H9 (cell line): Measurements from ENCODE around the gene IFNL3. TPM values are rescaled to one million over a fixed set of nuclear protein-coding genes. Genes with fewer than 3 reads are reported as not detected.

Experiments
- DNase-seq: peaks from one replicate; pipeline ENCODE4 v3.0.0-alpha.2; 2017
- H2AFZ ChIP-seq: one replicate; pipeline ENCODE4 v1.6.1; 2013; ENCODE audit warnings: mild to moderate bottlenecking, low read length, control low read depth, moderate library complexity
- H2AK5ac ChIP-seq: 2 replicates; pipeline ENCODE4 v1.6.1; 2013; ENCODE audit warnings: low read length, control low read depth, mixed read lengths; ENCODE audit not compliant: insufficient read length
- H2BK120ac ChIP-seq: one replicate; pipeline ENCODE4 v1.6.1; 2013; ENCODE audit warnings: low read depth, mild to moderate bottlenecking, low read length, control low read depth, inconsistent platforms; ENCODE audit not compliant: poor library complexity, severe bottlenecking
- H2BK12ac ChIP-seq: 2 replicates; pipeline ENCODE4 v1.6.1; 2013; ENCODE audit warnings: low read length, control low read depth, mixed read lengths, low read depth; ENCODE audit not compliant: insufficient read length
- H2BK15ac ChIP-seq: 2 replicates; pipeline ENCODE4 v1.6.1; 2013; ENCODE audit warnings: low read depth, low read length, control low read depth
- H2BK20ac ChIP-seq: one replicate; pipeline ENCODE4 v1.6.1; 2013; ENCODE audit warnings: low read depth, mild to moderate bottlenecking, low read length, control low read depth, inconsistent platforms; ENCODE audit not compliant: poor library complexity, severe bottlenecking
- H2BK5ac ChIP-seq: 2 replicates; pipeline ENCODE4 v1.6.1; 2013; ENCODE audit warnings: low read length, control low read depth, mixed read lengths; ENCODE audit not compliant: insufficient read length
- H3K14ac ChIP-seq: 2 replicates; pipeline ENCODE4 v1.6.1; 2013; ENCODE audit warnings: low read length, control low read depth; ENCODE audit not compliant: insufficient read depth
- H3K18ac ChIP-seq: 2 replicates; pipeline ENCODE4 v1.6.1; 2013; ENCODE audit warnings: low read depth, mild to moderate bottlenecking, mixed read lengths, low read length, control low read depth; ENCODE audit not compliant: insufficient read length
- H3K23ac ChIP-seq: 2 replicates; pipeline ENCODE4 v1.6.1; 2013; ENCODE audit warnings: low read length, control low read depth, mixed read lengths, low read depth; ENCODE audit not compliant: insufficient read length
- H3K23me2 ChIP-seq: 2 replicates; pipeline ENCODE4 v1.6.1; 2013; ENCODE audit warnings: low read depth, mild to moderate bottlenecking, mixed read lengths, low read length, control low read depth; ENCODE audit not compliant: insufficient read length, poor library complexity, severe bottlenecking
- H3K27ac ChIP-seq: 2 replicates; pipeline ENCODE4 v1.5.1; 2013; ENCODE audit warnings: low read length, control low read depth, mixed read lengths, low read depth; ENCODE audit not compliant: insufficient read length
- H3K27me3 ChIP-seq: 2 replicates; pipeline ENCODE4 v1.6.1; 2013; ENCODE audit warnings: low read length, control low read depth, inconsistent platforms; ENCODE audit not compliant: insufficient read depth
- H3K4ac ChIP-seq: 2 replicates; pipeline ENCODE4 v1.6.1; 2013; ENCODE audit warnings: low read depth, mild to moderate bottlenecking, control low read depth, inconsistent platforms, low read length, moderate library complexity
- H3K4me1 ChIP-seq: 2 replicates; pipeline ENCODE4 v1.6.1; 2013; ENCODE audit warnings: low read length, control low read depth, inconsistent platforms; ENCODE audit not compliant: insufficient read depth
- H3K4me2 ChIP-seq: 2 replicates; pipeline ENCODE4 v1.6.1; 2013; ENCODE audit warnings: low read length, control low read depth, mixed read lengths; ENCODE audit not compliant: insufficient read length, insufficient read depth
- H3K56ac ChIP-seq: 2 replicates; pipeline ENCODE4 v1.6.1; 2013; ENCODE audit warnings: low read depth, mild to moderate bottlenecking, mixed read lengths, low read length, control low read depth; ENCODE audit not compliant: insufficient read length
- H3K79me1 ChIP-seq: 2 replicates; pipeline ENCODE4 v1.6.1; 2013; ENCODE audit warnings: low read depth, mild to moderate bottlenecking, moderate library complexity, low read length, control low read depth, inconsistent platforms; ENCODE audit not compliant: insufficient read depth, poor library complexity, severe bottlenecking
- H3K79me2 ChIP-seq: 2 replicates; pipeline ENCODE4 v1.6.1; 2013; ENCODE audit warnings: low read length, control low read depth, inconsistent platforms; ENCODE audit not compliant: insufficient read depth
- H3K9ac ChIP-seq: 2 replicates; pipeline ENCODE4 v1.6.1; 2013; ENCODE audit warnings: low read length, control low read depth, mixed read lengths; ENCODE audit not compliant: insufficient read length; ENCODE audit errors: extremely low read depth
- H3K9me3 ChIP-seq: one replicate; pipeline ENCODE4 v1.6.1; 2013; ENCODE audit warnings: low read depth, low read length, inconsistent platforms; ENCODE audit not compliant: control insufficient read depth
- H3T11ph ChIP-seq: one replicate; pipeline ENCODE4 v1.6.1; 2013; ENCODE audit warnings: mild to moderate bottlenecking, low read length, control low read depth, inconsistent platforms
- H4K20me1 ChIP-seq: one replicate; pipeline ENCODE4 v1.6.1; 2013; ENCODE audit not compliant: control insufficient read depth, insufficient read length, insufficient read depth
- H4K5ac ChIP-seq: 2 replicates; pipeline ENCODE4 v1.6.1; 2013; ENCODE audit warnings: low read depth, mild to moderate bottlenecking, mixed read lengths, low read length, control low read depth; ENCODE audit not compliant: insufficient read length
- H4K8ac ChIP-seq: replicated peaks from 2 replicates; pipeline ENCODE4 v1.6.1; 2013; ENCODE audit warnings: low read length, control low read depth, mixed read lengths, low read depth; ENCODE audit not compliant: insufficient read length
- H4K91ac ChIP-seq: 2 replicates; pipeline ENCODE4 v1.6.1; 2013; ENCODE audit warnings: low read depth, mild to moderate bottlenecking, moderate library complexity, mixed read lengths, low read length, control low read depth; ENCODE audit not compliant: insufficient read length
- H3K27ac Mint-ChIP-seq, 3 experiments: 2 replicates in 2 of 3; 3 replicates in 1 of 3; pipeline ENCODE4 v1.8.0; 2020 to 2021; ENCODE audit warnings: mixed read lengths in 3 of 3, mild to moderate bottlenecking in 1 of 3, moderate library complexity in 1 of 3
- H3K27me3 Mint-ChIP-seq: 2 replicates; pipeline ENCODE4 v1.8.0; 2021; ENCODE audit warnings: low read depth, mild to moderate bottlenecking, moderate library complexity, mixed read lengths
- H3K36me3 Mint-ChIP-seq, 3 experiments: 2 replicates in 2 of 3; 3 replicates in 1 of 3; pipeline ENCODE4 v1.8.0; 2020 to 2021; ENCODE audit warnings: low read depth in 3 of 3, mixed read lengths in 3 of 3; ENCODE audit not compliant: insufficient read depth in 1 of 3
- H3K4me1 Mint-ChIP-seq, 2 experiments: 2 replicates each; pipeline ENCODE4 v1.8.0; 2020; ENCODE audit warnings: mixed read lengths in 2 of 2
- H3K4me3 Mint-ChIP-seq, 2 experiments: 2 replicates in 1 of 2; 3 replicates in 1 of 2; pipeline ENCODE4 v1.8.0; 2020 to 2021; ENCODE audit warnings: mild to moderate bottlenecking in 2 of 2, mixed read lengths in 2 of 2, moderate library complexity in 1 of 2
- H3K9me3 Mint-ChIP-seq, 2 experiments: 2 replicates in 1 of 2; 3 replicates in 1 of 2; pipeline ENCODE4 v1.8.0; 2020; ENCODE audit warnings: mild to moderate bottlenecking in 2 of 2, mixed read lengths in 2 of 2, moderate library complexity in 1 of 2
- CTCF ChIP-seq: fragments of 200-600 bp; sonication (generic); conservative IDR thresholded peaks from 3 replicates; pipeline ENCODE4 v1.8.0; 2021; ENCODE audit warnings: antibody characterized with exemption, mild to moderate bottlenecking
- WGBS: extraction: QIAGEN DNeasy Blood & Tissue Kit; methylation state at CpG from one replicate; pipeline ENCODE4 v1.1.7; 2013; ENCODE audit warnings: missing lambda C conversion rate, low lambda C conversion rate, mixed read lengths; ENCODE audit not compliant: insufficient read length; ENCODE audit errors: extremely low coverage; 5-methylcytosine and 5-hydroxymethylcytosine counted together
- total RNA-seq: library from RNA; stranded (reverse); gene quantifications from 2 replicates; pipeline ENCODE4 v1.2.1, GENCODE V29; 2021

IFNL3 gene
- total RNA-seq, 1 experiment from 2014 or later: not detected

- Histone ChIP-seq H3K9me3 (no peaks in the 10 kb centered on the region), H3K9ac (no peak overlapping the region), H2AFZ (no peak overlapping the region), H3K4ac (no peak overlapping the region), H4K20me1 (no peaks in the 10 kb centered on the region), H3K56ac (no peak overlapping the region), H2AK5ac (no peak overlapping the region), H3K14ac (no peak overlapping the region), H3T11ph (no peak overlapping the region), H3K4me2 (no peak overlapping the region), H3K27me3 (no peaks in the 10 kb centered on the region), H2BK12ac (no peak overlapping the region), H3K79me2 (no peaks in the 10 kb centered on the region), H3K79me1 (no peaks in the 10 kb centered on the region), H2BK5ac (no peak overlapping the region), H2BK15ac (no peak overlapping the region), H4K5ac (no peak overlapping the region), H3K23me2 (no peaks in the 10 kb centered on the region), H2BK20ac (no peak overlapping the region), H2BK120ac (no peak overlapping the region), H4K8ac (no peak overlapping the region), H3K4me1 (no peaks in the 10 kb centered on the region), H3K27ac (no peak overlapping the region), H3K23ac (no peak overlapping the region), H4K91ac (no peak overlapping the region), H3K18ac (no peak overlapping the region)
- Mint-ChIP-seq H3K36me3 (no peaks in the 10 kb centered on the region), H3K9me3 (peaks cover 0 to 5% of the 10 kb centered on the region in 2 experiments; a peak in 2 of 5 replicates), H3K27ac (no peak overlapping the region), H3K4me3 (no peak overlapping the region), H3K4me1 (peaks cover 0 to 4% of the 10 kb centered on the region in 2 experiments; a peak in 2 of 4 replicates), H3K27me3 (peaks cover 74% of the 10 kb centered on the region)
- no CpG with 5 or more reads among the region's 7 CpGs for WGBS
- TF ChIP-seq CTCF: no peak
- no peak for DNase-seq
Observed at GRCh38 chr19:39277598-39277997, 32.8 kb upstream of the IFNL3 start.
